MM.1S (cell line): Measurements from ENCODE around the gene SPTLC3.

Source experiments
- DNase-seq: peaks from one replicate; pipeline ENCODE4 v3.0.0-alpha.2; 2015
- H2AFZ ChIP-seq: fragments of 300-600 bp; sonication (generic); 2 replicates; pipeline ENCODE4 v1.6.0; 2016; ENCODE audit warnings: antibody characterized with exemption, low read length
- H3F3A ChIP-seq: fragments of 300-600 bp; sonication (generic); 2 replicates; pipeline ENCODE4 v1.6.1; 2016; ENCODE audit warnings: mild to moderate bottlenecking, antibody characterized with exemption, low read length, moderate library complexity, mixed read lengths; ENCODE audit not compliant: insufficient read depth
- H3K27ac ChIP-seq: fragments of 300-600 bp; sonication (generic); 2 replicates; pipeline ENCODE4 v1.5.1; 2016; ENCODE audit warnings: mild to moderate bottlenecking, low read length
- H3K27me3 ChIP-seq: fragments of 300-600 bp; sonication (generic); replicated peaks from 2 replicates; pipeline ENCODE4 v1.6.0; 2016; ENCODE audit warnings: low read length; ENCODE audit not compliant: insufficient read depth
- H3K36me3 ChIP-seq: fragments of 300-600 bp; sonication (generic); replicated peaks from 2 replicates; pipeline ENCODE4 v1.6.1; 2016; ENCODE audit warnings: mild to moderate bottlenecking, low read length, mixed read lengths; ENCODE audit not compliant: insufficient read depth
- H3K4me1 ChIP-seq: fragments of 300-600 bp; sonication (generic); 2 replicates; pipeline ENCODE4 v1.6.1; 2016; ENCODE audit warnings: low read length, mixed read lengths
- H3K4me2 ChIP-seq: fragments of 300-600 bp; sonication (generic); 2 replicates; pipeline ENCODE4 v1.6.0; 2016; ENCODE audit warnings: low read depth, low read length
- H3K4me3 ChIP-seq: fragments of 300-600 bp; sonication (generic); 2 replicates; pipeline ENCODE4 v1.5.1; 2016; ENCODE audit warnings: low read length, mixed read lengths
- H3K79me2 ChIP-seq: fragments of 300-600 bp; sonication (generic); 2 replicates; pipeline ENCODE4 v1.6.1; 2016; ENCODE audit warnings: mixed run types, low read length, mixed read lengths
- H3K9ac ChIP-seq: fragments of 300-600 bp; sonication (generic); 2 replicates; pipeline ENCODE4 v1.6.1; 2016; ENCODE audit warnings: low read length, mixed read lengths
- H3K9me2 ChIP-seq: fragments of 300-600 bp; sonication (generic); replicated peaks from 2 replicates; pipeline ENCODE4 v1.6.1; 2016; ENCODE audit warnings: mild to moderate bottlenecking, low read length, mixed read lengths; ENCODE audit not compliant: insufficient read depth
- H3K9me3 ChIP-seq: fragments of 300-600 bp; sonication (generic); replicated peaks from 2 replicates; pipeline ENCODE4 v1.6.1; 2016; ENCODE audit warnings: mild to moderate bottlenecking, low read length, mixed read lengths; ENCODE audit not compliant: insufficient read depth
- H4K20me1 ChIP-seq: fragments of 300-600 bp; sonication (generic); 2 replicates; pipeline ENCODE4 v1.6.1; 2016; ENCODE audit warnings: mild to moderate bottlenecking, low read length, moderate library complexity, mixed read lengths; ENCODE audit not compliant: insufficient read depth
- CTCF ChIP-seq: fragments of 300-600 bp; sonication (generic); IDR thresholded peaks from 2 replicates; pipeline ENCODE4 v1.5.1; 2016; ENCODE audit warnings: antibody characterized with exemption, low read length, mixed read lengths
- EZH2 ChIP-seq: fragments of 300-600 bp; sonication (generic); optimal IDR thresholded peaks from 2 replicates; pipeline ENCODE3; 2017; ENCODE audit warnings: low read depth, mild to moderate bottlenecking, antibody characterized with exemption, low read length, mixed read lengths
- EZH2phosphoT487 ChIP-seq: fragments of 300-600 bp; sonication (generic); IDR thresholded peaks from 2 replicates; pipeline ENCODE4 v1.6.1; 2018; ENCODE audit warnings: antibody characterized with exemption, low read length

SPTLC3 gene

GRCh38 chr20:13002251-13002650 lies 6.5 kb upstream of the SPTLC3 start:
- Histone ChIP-seq H2AFZ (no peak overlapping the region), H3F3A (no peaks in the 10 kb centered on the region), H3K79me2 (no peaks in the 10 kb centered on the region), H3K9me2 (no peaks in the 10 kb centered on the region), H3K4me3 (no peak overlapping the region), H3K4me1 (no peaks in the 10 kb centered on the region), H3K36me3 (no peaks in the 10 kb centered on the region), H3K9ac (no peak overlapping the region), H4K20me1 (no peaks in the 10 kb centered on the region), H3K27me3 (no peaks in the 10 kb centered on the region), H3K4me2 (no peak overlapping the region), H3K27ac (no peak overlapping the region), H3K9me3 (no peaks in the 10 kb centered on the region)
- DNase-seq = no peak
- TF ChIP-seq CTCF (no peak), EZH2 (no peak), EZH2phosphoT487 (no peak)

DNA sequence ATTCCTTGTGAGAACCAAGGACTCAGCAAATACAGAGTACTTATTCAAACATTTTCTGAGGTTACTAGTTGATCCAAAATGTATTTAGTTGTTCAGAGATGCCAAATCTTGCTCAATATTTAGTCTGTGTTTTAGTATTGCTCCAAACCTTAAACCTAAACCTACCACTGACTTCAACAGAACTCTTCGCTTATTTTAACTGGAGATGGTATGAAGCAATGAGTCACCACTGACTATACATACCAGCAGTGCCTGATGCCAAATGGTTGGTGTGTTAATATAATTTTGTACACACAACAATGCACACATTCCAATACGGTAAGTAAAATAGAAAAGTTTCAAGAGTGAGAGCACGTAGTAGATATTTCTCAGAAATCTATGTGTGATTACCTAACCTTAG lies 1.9 kb upstream of the SPTLC3 start:
- Histone ChIP-seq H3K4me3 (no peak overlapping the region), H3K27ac (no peak overlapping the region), H3K9me3 (no peaks in the 10 kb centered on the region), H3K27me3 (no peaks in the 10 kb centered on the region), H4K20me1 (no peaks in the 10 kb centered on the region), H2AFZ (no peak overlapping the region), H3K9ac (no peak overlapping the region), H3K9me2 (no peaks in the 10 kb centered on the region), H3F3A (peaks cover 12% of the 10 kb centered on the region), H3K36me3 (no peaks in the 10 kb centered on the region), H3K79me2 (no peaks in the 10 kb centered on the region), H3K4me1 (peaks cover 13% of the 10 kb centered on the region), H3K4me2 (no peak overlapping the region)
- no peak for TF ChIP-seq EZH2phosphoT487
- TF ChIP-seq CTCF = no peak
- TF ChIP-seq EZH2 = no peak
- DNase-seq = no peak

DNA sequence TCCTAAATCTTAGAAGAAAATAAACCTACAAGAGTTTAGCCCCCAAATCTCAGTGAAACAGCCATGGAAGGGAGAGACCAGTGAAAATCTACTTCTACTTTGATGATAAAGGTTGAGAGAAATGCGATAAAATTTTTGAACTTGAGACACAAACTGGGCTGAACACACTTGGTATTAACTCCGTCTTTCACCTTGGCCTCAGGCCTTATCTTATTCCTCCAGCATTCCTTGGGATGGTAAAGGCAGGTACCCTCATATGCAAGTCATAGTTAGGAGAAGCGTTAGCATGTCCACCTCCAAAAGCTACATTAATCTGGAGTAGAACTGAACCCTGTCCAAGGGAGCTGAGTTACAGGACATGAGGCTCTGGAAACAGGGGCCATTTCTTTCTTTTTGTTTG lies 1.2 kb upstream of the SPTLC3 start:
- Histone ChIP-seq H3K9ac (no peak overlapping the region), H3K9me2 (no peaks in the 10 kb centered on the region), H3K27me3 (no peaks in the 10 kb centered on the region), H3K4me3 (no peak overlapping the region), H4K20me1 (no peaks in the 10 kb centered on the region), H3K4me2 (no peak overlapping the region), H3K36me3 (no peaks in the 10 kb centered on the region), H3K79me2 (no peaks in the 10 kb centered on the region), H3F3A (peaks cover 12% of the 10 kb centered on the region), H3K27ac (no peak overlapping the region), H3K9me3 (no peaks in the 10 kb centered on the region), H2AFZ (no peak overlapping the region), H3K4me1 (peaks cover 13% of the 10 kb centered on the region)
- DNase-seq = no peak
- TF ChIP-seq CTCF (no peak), EZH2phosphoT487 (no peak), EZH2 (no peak)
